HG03354 (cell line): ENCODE data around the gene GRSF1.
"Not testable (repeated sequence)": the region's sequence is repeated elsewhere in the genome, so short reads cannot be mapped to it uniquely, and the experiment has no call there.

Source experiments
- ATAC-seq: cut with Tn5 transposase; IDR thresholded peaks from one replicate; pipeline ENCODE4 v1.9.1; 2021; ENCODE audit warnings: mild to moderate bottlenecking; ENCODE audit not compliant: unreplicated experiment, poor library complexity, severe bottlenecking

Gene GRSF1

DNA sequence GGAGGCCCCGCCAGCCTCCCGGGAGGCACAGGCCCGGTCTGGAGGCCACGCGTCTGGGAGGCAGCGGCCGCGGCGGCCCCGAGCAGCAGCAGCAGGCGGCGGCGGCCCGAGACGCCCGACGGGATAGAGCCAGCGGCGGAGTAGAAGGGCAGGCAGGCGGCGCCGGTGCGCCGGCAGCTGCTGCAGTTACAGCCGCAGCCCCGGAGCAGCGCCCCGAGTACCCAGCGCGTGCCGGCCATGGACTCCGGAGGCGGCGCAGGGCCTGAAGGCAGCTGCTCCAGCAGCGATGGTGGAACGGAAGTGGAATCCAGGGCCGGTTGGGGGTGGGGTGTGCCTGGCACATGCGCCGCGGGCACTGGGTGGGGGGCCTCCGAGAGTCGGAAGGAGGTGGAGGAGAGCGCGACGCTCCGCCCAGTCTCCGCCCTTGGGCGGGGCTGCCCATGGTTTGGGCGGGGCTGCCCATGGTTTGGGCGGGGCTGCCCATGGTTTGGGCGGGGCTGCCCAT, at the start of gene GRSF1:
Gene GRSF1, minus strand, starts transcription at position 302 of the 505 bp plus-strand sequence. Its CDS starts 63 bp downstream, at position 239.
- ATAC-seq = peak; percentile 64

DNA sequence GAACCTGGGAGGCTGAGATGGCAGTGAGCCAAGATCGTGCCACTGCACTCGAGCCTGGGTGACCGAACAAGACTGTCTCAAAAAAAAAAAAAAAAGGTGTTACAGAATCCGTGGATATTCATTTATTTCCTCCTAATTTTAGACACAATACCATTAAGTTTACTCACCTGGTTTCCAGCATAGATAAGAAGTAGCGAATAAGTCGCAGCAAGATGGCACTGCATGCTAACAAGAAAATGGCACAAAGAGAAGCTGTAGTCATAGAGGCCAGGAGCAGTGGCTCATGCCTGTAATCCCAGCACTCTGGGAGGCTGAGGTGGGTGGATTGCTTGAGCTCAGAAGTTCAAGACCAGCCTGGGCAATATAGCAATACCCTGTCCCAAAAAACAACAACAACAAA, 45.5 kb upstream of the GRSF1 start:
- ATAC-seq = no peak

GRCh38 chr4:70880739-70881138, 41.0 kb upstream of the GRSF1 start:
- no peak for ATAC-seq

- ATAC-seq = no peak
These were observed 37.9 kb upstream of the GRSF1 start for GRCh38 chr4:70877556-70877955.

DNA sequence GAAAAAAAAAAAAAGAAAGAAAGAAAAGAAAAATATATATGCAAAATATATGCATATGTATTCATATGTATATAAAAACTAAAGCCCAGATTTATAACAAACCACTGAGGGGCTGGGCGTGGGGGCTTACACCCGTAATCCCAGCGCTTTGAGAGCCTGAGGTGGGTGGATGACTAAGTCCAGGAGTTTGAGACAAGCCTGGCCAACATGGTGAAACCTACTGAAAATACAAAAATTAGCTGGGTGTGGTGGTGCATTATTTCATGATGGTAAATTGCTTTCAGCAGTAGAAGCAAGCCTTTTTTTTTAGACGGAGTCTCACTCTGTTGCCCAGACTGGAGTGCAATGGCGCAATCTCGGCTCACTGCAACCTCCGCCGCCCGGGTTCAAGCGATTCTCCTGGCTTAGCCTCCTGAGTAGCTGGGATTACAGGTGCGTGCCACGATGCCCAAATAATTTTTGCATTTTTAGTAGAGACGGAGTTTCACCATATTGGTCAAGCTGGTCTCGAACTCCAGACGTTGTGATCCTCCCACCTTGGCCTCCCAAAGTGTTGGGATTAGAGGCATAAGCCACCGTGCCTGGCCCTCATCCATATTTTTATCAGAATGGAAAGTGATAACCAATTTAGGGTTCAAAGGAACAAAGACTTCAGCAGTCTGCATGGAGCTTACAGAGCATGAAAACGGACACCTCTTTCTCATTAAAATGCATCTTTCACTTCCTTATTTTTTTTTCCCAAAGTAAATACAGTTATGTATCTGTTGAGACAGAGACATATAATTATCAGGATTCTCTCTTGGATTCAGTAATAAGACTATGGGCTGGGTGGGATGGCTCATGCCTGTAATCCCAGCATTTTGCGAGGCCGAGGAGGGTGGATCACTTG, 34.8 kb upstream of the GRSF1 start:
- ATAC-seq = peak; percentile 80

GRCh38 chr4:70873216-70873615, 33.5 kb upstream of the GRSF1 start:
- no peak for ATAC-seq

- ATAC-seq = no peak
These were observed 29.1 kb upstream of the GRSF1 start for GRCh38 chr4:70868778-70869177.

DNA sequence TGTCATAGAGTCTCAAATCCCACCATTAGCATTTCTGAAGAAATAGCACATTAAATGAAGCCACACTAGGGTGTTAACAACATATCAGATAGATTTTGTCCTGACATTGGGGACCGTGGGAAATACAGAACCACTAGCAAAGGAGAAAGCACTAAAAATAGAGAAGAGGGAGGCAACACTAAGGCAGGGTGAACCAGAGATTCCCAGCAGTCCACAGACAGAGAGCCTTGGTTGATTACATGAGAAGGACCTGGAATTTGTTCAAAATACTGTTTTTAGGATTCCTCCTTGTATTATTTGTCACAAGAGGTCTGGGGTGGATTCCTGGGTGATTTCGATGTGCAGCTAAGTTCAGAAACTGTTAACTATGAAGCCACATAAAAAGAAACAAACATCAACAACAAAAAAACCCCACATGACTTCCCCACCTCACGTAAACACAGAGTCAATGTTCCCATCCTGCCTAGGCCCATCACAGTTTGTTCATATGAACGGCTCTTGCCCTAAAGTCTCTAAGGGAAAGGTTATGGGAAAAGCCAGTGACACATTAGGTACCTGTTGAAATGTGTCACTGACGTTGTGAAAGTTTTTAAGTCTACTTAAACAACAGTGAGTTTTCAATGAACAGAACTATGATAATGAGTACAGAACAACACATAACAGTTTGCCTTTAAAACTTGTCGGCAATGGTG, 23.6 kb upstream of the GRSF1 start:
- ATAC-seq = peak; percentile 72

DNA sequence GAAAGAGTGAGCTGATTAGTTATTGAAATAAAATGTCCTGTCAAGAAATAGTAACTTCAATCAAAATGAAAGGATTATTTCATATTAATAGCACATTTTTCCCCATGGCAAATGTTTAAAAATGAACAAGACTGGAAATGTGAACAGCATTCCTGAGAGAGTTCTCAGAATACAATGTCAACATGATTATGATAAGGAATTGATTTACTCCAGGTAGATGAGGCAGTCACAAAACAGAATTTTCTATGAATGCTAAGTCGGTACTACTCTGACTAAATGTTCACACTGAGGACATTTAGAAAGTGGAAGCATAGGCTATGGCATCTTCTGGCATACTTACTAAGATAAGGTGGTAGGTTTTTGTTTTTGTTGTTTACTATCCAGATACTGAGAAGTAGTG, 19.4 kb upstream of the GRSF1 start:
- ATAC-seq = no peak

DNA sequence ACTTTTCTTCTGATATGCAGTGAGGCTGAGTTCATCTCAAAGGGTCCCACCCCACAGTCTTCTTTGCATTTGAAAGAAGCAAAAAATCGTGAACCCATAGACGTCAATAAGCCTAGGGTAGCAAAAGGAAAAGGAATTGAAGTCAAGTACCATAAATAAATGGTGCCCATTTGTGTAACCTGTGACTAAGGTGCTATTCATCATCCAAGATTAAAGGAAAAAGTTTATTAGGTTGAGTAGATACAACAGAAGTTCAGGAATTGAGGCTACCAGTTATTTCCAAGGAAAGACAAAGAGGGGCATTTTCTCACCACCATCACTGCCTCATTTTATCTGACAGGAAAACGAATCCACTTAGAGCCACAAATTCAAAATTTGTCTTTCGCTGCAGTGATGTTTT, 18.8 kb upstream of the GRSF1 start:
- no peak for ATAC-seq

DNA sequence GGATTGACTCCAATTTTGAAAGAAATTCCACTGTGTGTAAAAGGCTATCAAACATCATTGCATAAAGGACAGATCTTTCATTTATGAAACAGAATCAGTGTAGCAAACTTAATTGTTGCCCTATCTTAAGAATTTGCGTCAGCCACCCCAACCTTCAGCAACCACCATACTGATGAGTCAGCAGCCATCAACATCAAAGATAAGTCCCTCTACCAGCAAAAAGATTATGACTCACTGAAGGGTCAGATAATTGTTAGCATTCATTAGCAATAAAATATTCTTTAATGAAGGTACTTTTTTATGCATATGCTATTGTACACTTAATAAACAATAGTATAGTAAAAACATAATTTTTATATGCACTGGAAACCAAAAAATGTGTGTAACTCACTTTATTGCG, 15.8 kb upstream of the GRSF1 start:
- ATAC-seq = no peak

GRCh38 chr4:70849291-70849690, 9.6 kb upstream of the GRSF1 start:
- ATAC-seq = no peak

DNA sequence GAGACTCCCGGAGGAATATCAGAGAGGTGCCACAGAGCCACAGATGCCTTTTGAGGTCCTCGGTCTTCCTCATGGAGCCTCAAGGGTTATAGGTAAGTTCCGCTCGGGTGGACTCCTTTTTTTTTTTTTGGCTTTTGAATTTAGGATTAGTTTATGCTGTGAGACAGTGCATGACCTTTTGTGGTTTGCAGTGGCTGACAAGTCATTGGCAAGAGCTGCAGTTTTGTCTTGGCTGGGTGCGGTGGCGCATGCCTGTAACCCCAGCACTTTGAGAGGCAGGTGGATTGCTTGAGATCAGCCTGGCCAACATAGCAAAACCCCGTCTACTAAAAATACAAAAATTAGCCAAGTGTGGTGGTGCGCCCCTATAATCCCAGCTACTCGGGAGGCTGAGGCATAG, 4.5 kb upstream of the GRSF1 start:
- no peak for ATAC-seq

DNA sequence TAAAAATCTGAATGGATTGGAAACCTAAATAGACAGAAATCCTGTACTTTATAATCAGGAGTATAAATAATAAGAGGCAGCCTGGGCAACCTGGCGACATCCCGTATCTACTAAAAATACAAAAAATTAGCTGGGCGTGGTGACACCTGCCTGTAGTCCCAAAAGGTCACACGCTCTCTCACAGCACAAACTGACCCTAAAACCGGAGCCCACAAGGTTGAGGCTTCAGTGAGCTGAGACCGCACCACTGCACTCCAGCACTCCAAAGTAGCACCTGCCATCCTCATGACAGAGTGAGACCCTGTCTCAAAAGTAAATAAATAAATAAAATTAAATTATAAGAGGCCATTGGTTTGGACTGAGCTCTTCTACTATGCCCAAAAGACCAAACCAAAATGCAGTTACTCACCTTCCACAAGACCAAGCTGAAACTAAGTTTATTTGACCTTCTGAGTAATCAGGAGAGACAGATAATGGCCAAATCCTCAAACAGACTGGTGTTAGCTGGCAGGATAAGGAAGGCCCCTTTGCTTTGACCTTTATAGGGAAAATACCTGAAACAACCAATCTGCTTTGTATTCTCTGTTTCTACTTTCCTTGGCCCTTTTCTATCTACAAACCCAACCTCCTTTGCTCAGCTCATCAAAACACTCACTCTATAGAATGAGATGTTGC, 3.2 kb upstream of the GRSF1 start:
- ATAC-seq = no peak

DNA sequence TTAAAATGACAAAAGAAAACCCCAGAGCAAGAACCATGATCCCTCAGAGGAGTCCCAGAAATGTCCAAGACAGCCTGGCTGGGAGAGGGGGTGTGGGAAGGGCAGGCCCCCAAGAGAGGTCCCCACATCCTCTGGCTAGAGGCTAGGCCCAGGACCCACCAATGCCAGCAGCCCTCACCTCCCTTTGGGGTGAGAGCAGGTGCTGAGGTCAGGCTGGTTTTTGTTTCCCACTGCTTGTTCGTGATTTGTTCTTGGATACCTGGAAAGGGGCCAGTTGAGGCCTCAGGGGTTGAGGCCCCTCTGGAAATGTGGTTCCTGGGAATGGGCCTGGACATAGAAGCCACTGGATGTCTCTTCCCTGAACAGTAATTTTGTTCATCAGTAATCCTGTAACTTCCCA, 2.3 kb upstream of the GRSF1 start:
- ATAC-seq = no peak

- ATAC-seq = no peak
These were observed 1.5 kb upstream of the GRSF1 start for GRCh38 chr4:70841211-70841610.

DNA sequence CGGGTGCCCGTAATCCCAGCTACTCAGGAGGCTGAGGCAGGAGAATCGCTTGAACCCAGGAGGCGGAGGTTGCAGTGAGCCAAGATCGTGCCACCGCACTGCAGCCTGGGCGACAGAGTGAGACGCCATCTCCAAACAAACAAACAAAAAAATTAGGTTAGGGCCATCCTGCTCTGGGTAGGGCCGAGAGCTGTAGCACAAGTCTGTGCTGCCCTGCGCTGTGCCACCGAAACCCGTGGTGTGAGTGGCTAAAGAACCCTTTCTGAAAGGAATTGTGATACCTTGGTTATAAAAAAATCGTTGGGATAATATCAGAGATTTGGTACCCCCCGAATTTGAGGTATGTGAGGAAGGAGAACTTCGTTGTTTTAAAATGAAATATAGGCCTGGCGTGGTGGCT, 941 bp upstream of the GRSF1 start:
- not testable (repeated sequence) for ATAC-seq

GRCh38 chr4:70840137-70840536, 447 bp upstream of the GRSF1 start:
- not testable (repeated sequence) for ATAC-seq

- peak; percentile 63 for ATAC-seq
These were observed 763 bp downstream of the GRSF1 start for GRCh38 chr4:70838666-70839588.
